ENCODE measurements around the gene EXOC6B.
"Not testable (repeated sequence)": the region's sequence is repeated elsewhere in the genome, so short reads cannot be mapped to it uniquely, and the experiment has no call there.

The EXOC6B gene

DNA sequence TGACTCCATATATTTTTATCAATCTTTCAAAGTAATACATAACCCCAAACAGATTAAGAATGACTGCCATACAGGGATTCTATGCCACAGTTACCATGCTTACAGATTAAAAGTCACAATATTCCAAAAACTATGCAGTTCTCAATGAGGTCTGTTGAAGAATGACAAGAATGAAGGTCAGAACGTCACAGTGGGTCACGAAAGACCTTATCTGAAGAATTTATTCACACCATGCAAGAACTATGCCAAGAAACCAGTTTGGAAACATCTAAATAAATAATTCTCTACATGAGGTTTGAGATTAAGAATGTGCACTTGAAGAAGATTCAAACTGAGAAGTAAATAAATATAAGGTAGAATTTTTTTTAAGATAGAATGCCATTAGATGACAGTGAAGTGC, 253.3 kb downstream of the EXOC6B start:
- no peaks in the 10 kb centered on the region for H3K4me1 ChIP-seq (ENCODE audit: insufficient read depth, insufficient read length)
- H3K27me3 ChIP-seq (ENCODE audit: insufficient read depth, insufficient read length): no peaks in the 10 kb centered on the region
- DNase-seq (ENCODE audit: low read depth, low spot score): no peak
- no peaks in the 10 kb centered on the region for H3K36me3 ChIP-seq (ENCODE audit: insufficient read depth, insufficient read length, low read length)
- no peak overlapping the region for H3K4me3 ChIP-seq (ENCODE audit: insufficient read length, low read depth)
- TF ChIP-seq SUZ12 (IDR thresholded peaks at IDR 0.05; ENCODE audit: extremely low read depth, insufficient read depth, insufficient read length): no peak
- TF ChIP-seq ZNF274 (IDR thresholded peaks at IDR 0.05; ENCODE audit: low read depth, low read length): no peak
- H3K9me3 ChIP-seq (ENCODE audit: insufficient read depth, low read length): no peaks in the 10 kb centered on the region
- H3K9ac ChIP-seq (ENCODE audit: insufficient read length, low read depth): no peak overlapping the region

- no peaks in the 10 kb centered on the region for H3K4me1 ChIP-seq (ENCODE audit: insufficient read depth, insufficient read length)
- no peaks in the 10 kb centered on the region for H3K27me3 ChIP-seq (ENCODE audit: insufficient read depth, insufficient read length)
- no peaks in the 10 kb centered on the region for H3K36me3 ChIP-seq (ENCODE audit: insufficient read depth, insufficient read length, low read length)
- H3K9ac ChIP-seq (ENCODE audit: insufficient read length, low read depth): no peak overlapping the region
- no peak for DNase-seq (ENCODE audit: low read depth, low spot score)
- no peak overlapping the region for H3K4me3 ChIP-seq (ENCODE audit: insufficient read length, low read depth)
- no peaks in the 10 kb centered on the region for H3K9me3 ChIP-seq (ENCODE audit: insufficient read depth, low read length)
- TF ChIP-seq SUZ12 (IDR thresholded peaks at IDR 0.05; ENCODE audit: extremely low read depth, insufficient read depth, insufficient read length): no peak
- no peak for TF ChIP-seq ZNF274 (IDR thresholded peaks at IDR 0.05; ENCODE audit: low read depth, low read length)
Measured at GRCh38 chr2:72570413-72570812, 255.4 kb downstream of the EXOC6B start.

DNA sequence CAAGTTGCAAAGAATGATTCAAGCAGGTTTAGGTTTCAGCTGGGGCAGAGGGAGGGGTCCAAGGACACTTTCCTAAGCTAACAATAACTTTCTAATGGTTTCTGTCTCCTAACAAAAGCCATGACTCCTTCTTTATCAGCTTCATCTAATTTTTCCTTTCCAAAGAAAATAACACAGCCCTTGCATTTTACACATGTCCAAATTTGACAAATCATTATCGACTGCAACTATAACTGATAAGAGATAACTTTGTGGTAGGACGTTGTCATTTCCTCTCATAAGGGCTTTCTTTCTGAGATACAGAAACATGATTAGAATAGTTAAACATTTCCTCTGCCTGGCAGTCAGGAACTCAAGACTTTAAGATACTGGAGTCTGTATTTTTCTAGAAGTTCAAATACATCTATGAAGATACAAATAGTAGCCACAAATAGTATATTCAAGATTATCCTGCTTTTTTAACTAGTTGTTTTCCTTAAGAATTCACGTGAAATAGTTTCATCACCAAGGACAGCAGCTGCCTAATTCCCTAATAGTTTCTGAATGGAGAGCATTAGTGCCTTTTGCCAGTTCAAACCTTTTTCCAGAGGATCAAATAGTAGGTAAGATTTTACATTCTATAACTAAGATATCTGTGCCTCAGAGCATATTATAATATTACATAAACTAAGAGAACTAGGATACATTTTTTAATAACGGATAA, 263.2 kb downstream of the EXOC6B start:
- no peak for TF ChIP-seq ZNF274 (IDR thresholded peaks at IDR 0.05; ENCODE audit: low read depth, low read length)
- TF ChIP-seq YY1 (IDR thresholded peaks at IDR 0.05; ENCODE audit: insufficient read depth, insufficient read length): no peak
- no peak for TF ChIP-seq SUZ12 (IDR thresholded peaks at IDR 0.05; ENCODE audit: extremely low read depth, insufficient read depth, insufficient read length)
- Histone ChIP-seq H3K4me3 (ENCODE audit: insufficient read length, low read depth) (no peak overlapping the region), H3K9ac (ENCODE audit: insufficient read length, low read depth) (no peak overlapping the region), H3K9me3 (ENCODE audit: insufficient read depth, low read length) (no peaks in the 10 kb centered on the region), H3K36me3 (ENCODE audit: insufficient read depth, insufficient read length, low read length) (no peaks in the 10 kb centered on the region), H3K27me3 (ENCODE audit: insufficient read depth, insufficient read length) (no peaks in the 10 kb centered on the region), H3K4me1 (ENCODE audit: insufficient read depth, insufficient read length) (no peaks in the 10 kb centered on the region)
- no peak for DNase-seq (ENCODE audit: low read depth, low spot score)

GRCh38 chr2:72561621-72562318, 264.1 kb downstream of the EXOC6B start:
- Histone ChIP-seq H3K4me1 (ENCODE audit: insufficient read depth, insufficient read length) (no peaks in the 10 kb centered on the region), H3K9ac (ENCODE audit: insufficient read length, low read depth) (no peak overlapping the region), H3K4me3 (ENCODE audit: insufficient read length, low read depth) (no peak overlapping the region), H3K36me3 (ENCODE audit: insufficient read depth, insufficient read length, low read length) (no peaks in the 10 kb centered on the region), H3K27me3 (ENCODE audit: insufficient read depth, insufficient read length) (no peaks in the 10 kb centered on the region), H3K9me3 (ENCODE audit: insufficient read depth, low read length) (no peaks in the 10 kb centered on the region)
- no peak for DNase-seq (ENCODE audit: low read depth, low spot score)
- TF ChIP-seq ZNF274 (IDR thresholded peaks at IDR 0.05; ENCODE audit: low read depth, low read length): no peak
- TF ChIP-seq SUZ12 (IDR thresholded peaks at IDR 0.05; ENCODE audit: extremely low read depth, insufficient read depth, insufficient read length): no peak
- TF ChIP-seq YY1 (IDR thresholded peaks at IDR 0.05; ENCODE audit: insufficient read depth, insufficient read length): no peak

GRCh38 chr2:72555943-72556342, 269.9 kb downstream of the EXOC6B start:
- TF ChIP-seq ZNF274 (IDR thresholded peaks at IDR 0.05; ENCODE audit: low read depth, low read length): no peak
- TF ChIP-seq YY1 (IDR thresholded peaks at IDR 0.05; ENCODE audit: insufficient read depth, insufficient read length): no peak
- TF ChIP-seq SUZ12 (IDR thresholded peaks at IDR 0.05; ENCODE audit: extremely low read depth, insufficient read depth, insufficient read length): no peak
- Histone ChIP-seq H3K36me3 (ENCODE audit: insufficient read depth, insufficient read length, low read length) (no peaks in the 10 kb centered on the region), H3K27me3 (ENCODE audit: insufficient read depth, insufficient read length) (no peaks in the 10 kb centered on the region), H3K9me3 (ENCODE audit: insufficient read depth, low read length) (no peaks in the 10 kb centered on the region), H3K9ac (ENCODE audit: insufficient read length, low read depth) (no peak overlapping the region), H3K4me1 (ENCODE audit: insufficient read depth, insufficient read length) (no peaks in the 10 kb centered on the region), H3K4me3 (ENCODE audit: insufficient read length, low read depth) (no peak overlapping the region)
- no peak for DNase-seq (ENCODE audit: low read depth, low spot score)

- DNase-seq (ENCODE audit: low read depth, low spot score); H3K27me3 ChIP-seq (ENCODE audit: insufficient read depth, insufficient read length); H3K4me3 ChIP-seq (ENCODE audit: insufficient read length, low read depth); H3K4me1 ChIP-seq (ENCODE audit: insufficient read depth, insufficient read length); H3K9me3 ChIP-seq (ENCODE audit: insufficient read depth, low read length); H3K36me3 ChIP-seq (ENCODE audit: insufficient read depth, insufficient read length, low read length); H3K9ac ChIP-seq (ENCODE audit: insufficient read length, low read depth): not testable (repeated sequence)
Measured at GRCh38 chr2:72555363-72555762, 270.5 kb downstream of the EXOC6B start.

- not testable (repeated sequence) for H3K4me1 ChIP-seq (ENCODE audit: insufficient read depth, insufficient read length); H3K4me3 ChIP-seq (ENCODE audit: insufficient read length, low read depth); H3K9ac ChIP-seq (ENCODE audit: insufficient read length, low read depth); H3K27me3 ChIP-seq (ENCODE audit: insufficient read depth, insufficient read length); H3K9me3 ChIP-seq (ENCODE audit: insufficient read depth, low read length); H3K36me3 ChIP-seq (ENCODE audit: insufficient read depth, insufficient read length, low read length); DNase-seq (ENCODE audit: low read depth, low spot score)
Measured at GRCh38 chr2:72554910-72555309, 270.9 kb downstream of the EXOC6B start.

All from NT2/D1 (cell line).